ENCODE results near the gene VAMP1. TPM values are rescaled to one million over a fixed set of nuclear protein-coding genes. Genes with fewer than 3 reads are reported as not detected.

The VAMP1 gene
- total and polyA plus RNA-seq, 10 of the 15 experiments (the other 5 are each of a cell fraction or from before 2014, with no cell fraction given): 4.8 to 123 (median 27.5) TPM

DNA sequence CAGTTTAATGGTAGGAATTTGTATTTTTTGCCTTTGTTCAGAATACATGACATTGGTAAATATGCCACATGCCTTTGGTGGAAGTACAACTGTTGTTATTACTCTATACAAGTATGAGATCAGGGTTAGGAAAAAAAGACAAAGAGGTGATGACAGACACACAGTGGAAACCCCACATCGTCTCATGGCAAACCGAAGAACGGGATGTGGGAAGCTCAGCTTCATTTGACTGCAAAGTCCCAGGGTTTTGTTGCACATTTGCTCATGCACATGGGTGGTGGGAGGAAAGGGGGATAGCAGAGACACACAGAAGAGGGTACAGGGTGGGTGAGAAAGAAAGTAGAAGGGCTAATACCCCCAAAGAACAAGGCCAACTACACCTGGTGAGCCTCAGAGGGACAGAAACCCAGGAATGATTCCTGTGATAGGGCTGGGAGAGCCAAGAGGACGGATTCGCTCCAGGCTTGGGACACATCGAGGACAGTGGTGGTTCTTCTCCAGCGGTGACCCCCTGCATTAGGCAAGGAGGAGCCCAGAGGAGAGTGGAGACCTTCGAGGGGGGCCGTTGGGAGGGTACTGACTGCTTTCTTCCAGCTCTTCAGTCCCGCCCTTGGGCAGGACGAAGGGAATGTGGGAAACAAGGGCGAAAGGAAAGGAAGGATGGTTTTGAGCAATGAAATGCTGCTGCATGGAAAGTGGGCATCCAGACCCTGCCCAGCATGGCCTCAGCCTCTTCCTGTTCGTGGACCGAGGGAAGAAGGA is 8.1 kb downstream of the VAMP1 start (continued):
- TF ChIP-seq TCF3 (IDR thresholded peaks at IDR 0.05; ENCODE audit: borderline replicate concordance, insufficient read depth, low read depth, low read length): no peak; the same call in 1 of the 2 replicates
- no peak for TF ChIP-seq MLLT1 (IDR thresholded peaks at IDR 0.05)
- TF ChIP-seq, protein P1, sequence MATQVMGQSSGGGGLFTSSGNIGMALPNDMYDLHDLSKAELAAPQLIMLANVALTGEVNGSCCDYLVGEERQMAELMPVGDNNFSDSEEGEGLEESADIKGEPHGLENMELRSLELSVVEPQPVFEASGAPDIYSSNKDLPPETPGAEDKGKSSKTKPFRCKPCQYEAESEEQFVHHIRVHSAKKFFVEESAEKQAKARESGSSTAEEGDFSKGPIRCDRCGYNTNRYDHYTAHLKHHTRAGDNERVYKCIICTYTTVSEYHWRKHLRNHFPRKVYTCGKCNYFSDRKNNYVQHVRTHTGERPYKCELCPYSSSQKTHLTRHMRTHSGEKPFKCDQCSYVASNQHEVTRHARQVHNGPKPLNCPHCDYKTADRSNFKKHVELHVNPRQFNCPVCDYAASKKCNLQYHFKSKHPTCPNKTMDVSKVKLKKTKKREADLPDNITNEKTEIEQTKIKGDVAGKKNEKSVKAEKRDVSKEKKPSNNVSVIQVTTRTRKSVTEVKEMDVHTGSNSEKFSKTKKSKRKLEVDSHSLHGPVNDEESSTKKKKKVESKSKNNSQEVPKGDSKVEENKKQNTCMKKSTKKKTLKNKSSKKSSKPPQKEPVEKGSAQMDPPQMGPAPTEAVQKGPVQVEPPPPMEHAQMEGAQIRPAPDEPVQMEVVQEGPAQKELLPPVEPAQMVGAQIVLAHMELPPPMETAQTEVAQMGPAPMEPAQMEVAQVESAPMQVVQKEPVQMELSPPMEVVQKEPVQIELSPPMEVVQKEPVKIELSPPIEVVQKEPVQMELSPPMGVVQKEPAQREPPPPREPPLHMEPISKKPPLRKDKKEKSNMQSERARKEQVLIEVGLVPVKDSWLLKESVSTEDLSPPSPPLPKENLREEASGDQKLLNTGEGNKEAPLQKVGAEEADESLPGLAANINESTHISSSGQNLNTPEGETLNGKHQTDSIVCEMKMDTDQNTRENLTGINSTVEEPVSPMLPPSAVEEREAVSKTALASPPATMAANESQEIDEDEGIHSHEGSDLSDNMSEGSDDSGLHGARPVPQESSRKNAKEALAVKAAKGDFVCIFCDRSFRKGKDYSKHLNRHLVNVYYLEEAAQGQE (IDR thresholded peaks at IDR 0.05; ENCODE audit: low read depth, low read length): no peak
- TF ChIP-seq, protein P2, sequence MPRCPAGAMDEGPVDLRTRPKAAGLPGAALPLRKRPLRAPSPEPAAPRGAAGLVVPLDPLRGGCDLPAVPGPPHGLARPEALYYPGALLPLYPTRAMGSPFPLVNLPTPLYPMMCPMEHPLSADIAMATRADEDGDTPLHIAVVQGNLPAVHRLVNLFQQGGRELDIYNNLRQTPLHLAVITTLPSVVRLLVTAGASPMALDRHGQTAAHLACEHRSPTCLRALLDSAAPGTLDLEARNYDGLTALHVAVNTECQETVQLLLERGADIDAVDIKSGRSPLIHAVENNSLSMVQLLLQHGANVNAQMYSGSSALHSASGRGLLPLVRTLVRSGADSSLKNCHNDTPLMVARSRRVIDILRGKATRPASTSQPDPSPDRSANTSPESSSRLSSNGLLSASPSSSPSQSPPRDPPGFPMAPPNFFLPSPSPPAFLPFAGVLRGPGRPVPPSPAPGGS (IDR thresholded peaks at IDR 0.05; ENCODE audit: borderline replicate concordance, insufficient read depth, low read depth, low read length, poor library complexity, severe bottlenecking): no peak
- TF ChIP-seq POLR2A (IDR thresholded peaks at IDR 0.05; ENCODE audit: low read depth, low read length): peak; percentile 11; the same call in 1 of the 2 replicates
- TF ChIP-seq E2F8 (IDR thresholded peaks at IDR 0.05; ENCODE audit: low read depth, partially characterized antibody): no peak
- TF ChIP-seq RB1 (IDR thresholded peaks at IDR 0.05; ENCODE audit: borderline replicate concordance): no peak
- TF ChIP-seq MTA2 (IDR thresholded peaks at IDR 0.05; ENCODE audit: low read depth): no peak
- TF ChIP-seq POLR2AphosphoS2 (IDR thresholded peaks at IDR 0.05; ENCODE audit: low read depth, low read length): no peak
- no peak for TF ChIP-seq POLR2AphosphoS5 (IDR thresholded peaks at IDR 0.05; ENCODE audit: low read length)
- no peak for TF ChIP-seq SIX5 (IDR thresholded peaks at IDR 0.05; ENCODE audit: low read depth, low read length, severe bottlenecking)
- TF ChIP-seq, protein P3, sequence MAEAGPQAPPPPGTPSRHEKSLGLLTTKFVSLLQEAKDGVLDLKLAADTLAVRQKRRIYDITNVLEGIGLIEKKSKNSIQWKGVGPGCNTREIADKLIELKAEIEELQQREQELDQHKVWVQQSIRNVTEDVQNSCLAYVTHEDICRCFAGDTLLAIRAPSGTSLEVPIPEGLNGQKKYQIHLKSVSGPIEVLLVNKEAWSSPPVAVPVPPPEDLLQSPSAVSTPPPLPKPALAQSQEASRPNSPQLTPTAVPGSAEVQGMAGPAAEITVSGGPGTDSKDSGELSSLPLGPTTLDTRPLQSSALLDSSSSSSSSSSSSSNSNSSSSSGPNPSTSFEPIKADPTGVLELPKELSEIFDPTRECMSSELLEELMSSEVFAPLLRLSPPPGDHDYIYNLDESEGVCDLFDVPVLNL (IDR thresholded peaks at IDR 0.05; ENCODE audit: low read depth, low read length): no peak
- TF ChIP-seq STAT3 (IDR thresholded peaks at IDR 0.05; ENCODE audit: low read depth, low read length): no peak
- no peak for TF ChIP-seq HCFC1 (IDR thresholded peaks at IDR 0.05; ENCODE audit: low read length)
- TF ChIP-seq ZNF274 (IDR thresholded peaks at IDR 0.05; ENCODE audit: insufficient read depth, insufficient read length): no peak
- no peak for TF ChIP-seq RBBP5 (conservative IDR thresholded peaks at IDR 0.05)
- peak; percentile 20; the same call in 1 of the 2 replicates for TF ChIP-seq NFIC (IDR thresholded peaks at IDR 0.05; ENCODE audit: low read depth, low read length)
